Activated CD8-positive, alpha-beta T cell treated with anti-CD3 and anti-CD28 coated beads, Interleukin-2, amount 10 ng/mL, durations not matched to agents 7 days and 5 days (primary cell): ENCODE results near the gene PDE9A. TPM values are rescaled to one million over a fixed set of nuclear protein-coding genes. Genes with fewer than 3 reads are reported as not detected.

Experiments used
- ATAC-seq: fragments of 150-1000 bp; cut with Tn5 transposase; one replicate; pipeline ENCODE4 v1.10.0; 2021; ENCODE audit warnings: moderate library complexity
- CTCF ChIA-PET: fragments of 350-600 bp; sonication (Branson Sonifier 250); formaldehyde crosslinking; loops from one replicate; lab custom pipeline; 2021; ENCODE audit warnings: antibody characterized with exemption; lab: Charles Lee
- POLR2A ChIA-PET: fragments of 350-600 bp; sonication (Branson Sonifier 250); formaldehyde crosslinking; loops from one replicate; lab custom pipeline; 2021; ENCODE audit warnings: antibody characterized with exemption; lab: Charles Lee
- DNase-seq: peaks from one replicate; pipeline ENCODE4 v3.0.0-alpha.2; 2020
- H3K27ac Mint-ChIP-seq: one replicate; pipeline ENCODE4 v1.8.0; 2021; ENCODE audit warnings: mild to moderate bottlenecking, mixed read lengths
- H3K27me3 Mint-ChIP-seq: one replicate; pipeline ENCODE4 v1.8.0; 2021; ENCODE audit warnings: low read depth, mixed read lengths
- H3K36me3 Mint-ChIP-seq: one replicate; pipeline ENCODE4 v1.8.0; 2021; ENCODE audit warnings: low read depth, mixed read lengths
- H3K4me1 Mint-ChIP-seq: one replicate; pipeline ENCODE4 v1.8.0; 2021; ENCODE audit warnings: low read depth, mixed read lengths
- H3K4me3 Mint-ChIP-seq: one replicate; pipeline ENCODE4 v1.8.0; 2021; ENCODE audit warnings: mild to moderate bottlenecking, mixed read lengths
- H3K9me3 Mint-ChIP-seq: one replicate; pipeline ENCODE4 v1.8.0; 2022; ENCODE audit warnings: mixed read lengths; ENCODE audit not compliant: insufficient read depth
- total RNA-seq, 2 experiments: library from RNA; stranded (reverse); gene quantifications; one replicate each; pipeline ENCODE4 v1.2.3, GENCODE V29; 2021

Gene PDE9A
- total RNA-seq, 2 experiments from 2014 or later, result 8.3 to 10.8 TPM

DNA sequence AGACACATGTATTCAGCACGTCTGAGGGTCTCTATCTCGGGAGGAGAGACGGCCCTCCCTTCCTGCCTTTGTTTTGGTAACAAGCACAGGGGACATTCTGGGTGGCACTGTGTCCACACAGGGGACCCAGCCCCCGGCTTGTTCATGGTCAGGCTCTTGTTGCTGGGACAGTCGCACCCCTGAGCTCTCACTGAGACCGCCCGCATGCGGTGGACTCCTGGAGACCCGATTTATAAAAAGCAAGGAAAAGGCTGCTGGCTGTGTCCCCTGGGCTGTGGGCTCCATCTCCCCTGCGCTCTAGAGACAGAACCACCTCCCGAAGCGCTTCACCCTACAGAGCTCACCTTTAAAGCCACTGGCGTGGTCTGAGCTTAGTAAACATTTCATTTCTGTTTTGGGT, 122.5 kb downstream of the PDE9A start:
- ATAC-seq (no peak), DNase-seq (no peak)
- H3K9me3 Mint-ChIP-seq, result no peaks in the 10 kb centered on the region
- POLR2A ChIA-PET, result no interaction called here
- H3K36me3 Mint-ChIP-seq, result peaks cover 3% of the 10 kb centered on the region
- peaks cover 6% of the 10 kb centered on the region for H3K27me3 Mint-ChIP-seq
- H3K4me3 Mint-ChIP-seq, result no peak overlapping the region
- CTCF ChIA-PET, result no interaction called here
- no peak overlapping the region for H3K27ac Mint-ChIP-seq
- H3K4me1 Mint-ChIP-seq, result peaks cover under 1% of the 10 kb centered on the region

DNA sequence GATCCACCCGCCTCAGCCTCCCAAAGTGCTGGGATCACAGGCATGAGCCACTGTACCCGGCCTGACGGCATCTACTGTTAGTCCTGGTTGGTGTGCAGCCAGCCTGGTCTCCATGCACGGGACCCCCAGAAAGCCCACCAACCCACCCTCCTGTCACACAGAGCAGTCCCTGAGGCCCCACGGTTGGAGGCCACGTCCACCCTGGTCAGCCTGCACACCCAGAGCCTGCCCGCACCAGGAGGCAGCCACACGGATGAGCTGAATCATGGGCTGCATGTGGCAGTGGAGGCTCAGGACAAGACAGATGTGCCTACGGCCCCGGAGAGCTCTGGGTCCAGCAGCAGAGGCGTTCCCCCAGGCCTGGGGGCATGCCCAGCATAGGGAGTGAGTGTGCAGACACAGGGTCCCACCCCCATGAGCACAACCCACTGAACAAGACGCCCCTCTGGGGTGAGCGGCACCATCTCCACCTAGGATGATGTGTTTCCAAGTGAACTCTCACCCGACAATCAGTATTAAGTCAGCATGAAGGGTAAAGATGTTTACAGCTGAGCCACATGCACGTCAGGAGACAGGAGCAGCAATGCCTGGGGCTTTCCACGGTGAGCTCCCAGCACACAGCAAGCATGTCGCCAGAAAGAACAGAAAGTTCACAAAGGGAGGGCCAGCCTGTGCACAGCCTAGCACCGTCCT, 123.8 kb downstream of the PDE9A start:
- no peaks in the 10 kb centered on the region for H3K9me3 Mint-ChIP-seq
- no peak overlapping the region for H3K27ac Mint-ChIP-seq
- CTCF ChIA-PET, result no interaction called here
- ATAC-seq (no peak), DNase-seq (no peak)
- H3K36me3 Mint-ChIP-seq, result no peaks in the 10 kb centered on the region
- peaks cover 16% of the 10 kb centered on the region for H3K27me3 Mint-ChIP-seq
- POLR2A ChIA-PET, result no interaction called here
- H3K4me1 Mint-ChIP-seq, result peaks cover 12% of the 10 kb centered on the region
- no peak overlapping the region for H3K4me3 Mint-ChIP-seq

DNA sequence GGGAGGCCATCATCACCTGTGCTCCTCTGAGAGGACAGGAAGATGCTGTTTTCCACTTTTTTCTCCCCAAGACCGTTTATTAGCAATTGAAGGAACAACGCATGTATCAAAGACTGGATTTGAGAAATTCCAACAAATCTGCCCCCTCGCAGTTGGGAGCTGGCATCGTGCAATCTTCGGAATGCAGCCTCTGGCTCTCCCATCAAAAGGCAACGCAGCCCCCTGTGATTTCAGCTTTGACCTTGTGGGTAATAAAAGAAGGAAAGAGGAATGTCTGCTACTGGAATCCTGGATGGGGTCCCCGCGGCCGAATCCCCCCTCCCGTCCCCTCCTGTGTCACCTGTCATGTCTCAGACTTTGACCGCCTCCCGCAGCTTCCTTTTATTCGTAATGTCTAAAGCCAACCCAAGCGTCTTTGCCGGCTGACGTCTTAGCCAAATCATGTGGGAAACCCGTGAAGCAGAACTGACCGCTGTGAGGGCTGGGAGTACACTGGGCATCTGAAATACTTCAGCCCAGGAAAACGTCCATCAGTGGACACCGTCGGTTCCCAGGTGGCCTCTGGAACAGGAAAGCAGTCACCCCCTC, 124.4 kb downstream of the PDE9A start:
- ChIA-PET CTCF (no interaction called here), POLR2A (no interaction called here)
- no peaks in the 10 kb centered on the region for H3K36me3 Mint-ChIP-seq

DNA sequence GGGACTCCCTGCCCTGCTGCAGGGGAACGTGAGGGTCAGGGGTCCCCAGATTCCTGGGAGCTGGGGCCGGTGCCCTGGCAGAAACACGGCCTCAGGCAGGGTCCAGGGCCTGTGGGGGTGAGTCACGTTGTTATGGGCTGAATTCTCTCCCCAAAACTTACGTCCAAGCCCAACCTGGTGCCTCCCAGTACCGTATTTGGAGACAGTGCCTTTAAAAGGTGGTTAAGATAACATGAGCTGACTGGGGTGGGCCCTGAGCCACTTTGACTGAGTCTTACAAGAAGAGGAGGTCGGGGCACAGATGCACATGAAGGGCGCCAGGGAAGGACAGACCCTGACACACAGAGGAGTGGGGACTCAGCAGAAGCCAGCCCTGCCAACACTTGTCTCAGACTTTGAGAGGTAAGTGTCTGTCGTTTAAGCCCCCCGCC, 126.0 kb downstream of the PDE9A start:
- ChIA-PET CTCF (no interaction called here), POLR2A (no interaction called here)
- ATAC-seq (no peak), DNase-seq (no peak)
- H3K4me1 Mint-ChIP-seq, result peaks cover 33% of the 10 kb centered on the region
- H3K27me3 Mint-ChIP-seq, result peaks cover 22% of the 10 kb centered on the region
- no peak overlapping the region for H3K4me3 Mint-ChIP-seq
- no peaks in the 10 kb centered on the region for H3K9me3 Mint-ChIP-seq
- H3K36me3 Mint-ChIP-seq, result no peaks in the 10 kb centered on the region
- H3K27ac Mint-ChIP-seq, result no peak overlapping the region

More for the DNA sequence above, 124.4 kb downstream of the PDE9A start:
- no peak overlapping the region for H3K27ac Mint-ChIP-seq
- peaks cover 17% of the 10 kb centered on the region for H3K4me1 Mint-ChIP-seq
- H3K9me3 Mint-ChIP-seq, result no peaks in the 10 kb centered on the region
- ATAC-seq (no peak), DNase-seq (no peak)
- H3K27me3 Mint-ChIP-seq, result peaks cover 22% of the 10 kb centered on the region
- H3K4me3 Mint-ChIP-seq, result no peak overlapping the region

DNA sequence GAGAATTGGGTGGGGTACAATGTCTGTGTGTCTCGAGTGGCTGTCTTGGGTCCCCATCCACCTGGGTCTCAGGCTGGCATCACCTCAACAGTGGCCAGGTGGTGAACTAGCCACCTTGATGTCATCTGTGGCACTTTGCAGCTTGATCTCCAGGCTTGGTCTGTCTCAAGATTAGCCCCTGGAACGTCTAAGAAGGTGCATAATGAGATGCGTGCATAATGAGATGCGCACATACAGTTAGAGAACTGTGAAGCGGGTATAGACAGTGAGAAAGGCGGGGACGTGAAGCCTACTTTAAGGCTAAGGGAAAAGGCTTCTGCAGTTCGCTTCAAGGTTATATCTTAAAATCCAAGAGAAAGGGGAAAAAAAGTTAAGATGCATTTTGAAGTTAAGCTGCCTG, 127.2 kb downstream of the PDE9A start:
- no peak overlapping the region for H3K4me3 Mint-ChIP-seq
- POLR2A ChIA-PET, result no interaction called here
- H3K36me3 Mint-ChIP-seq, result no peaks in the 10 kb centered on the region
- DNase-seq (no peak), ATAC-seq (no peak)
- no peaks in the 10 kb centered on the region for H3K9me3 Mint-ChIP-seq
- H3K27ac Mint-ChIP-seq, result no peak overlapping the region
- CTCF ChIA-PET, result no interaction called here
- H3K27me3 Mint-ChIP-seq, result peaks cover 22% of the 10 kb centered on the region
- H3K4me1 Mint-ChIP-seq, result peaks cover 38% of the 10 kb centered on the region

DNA sequence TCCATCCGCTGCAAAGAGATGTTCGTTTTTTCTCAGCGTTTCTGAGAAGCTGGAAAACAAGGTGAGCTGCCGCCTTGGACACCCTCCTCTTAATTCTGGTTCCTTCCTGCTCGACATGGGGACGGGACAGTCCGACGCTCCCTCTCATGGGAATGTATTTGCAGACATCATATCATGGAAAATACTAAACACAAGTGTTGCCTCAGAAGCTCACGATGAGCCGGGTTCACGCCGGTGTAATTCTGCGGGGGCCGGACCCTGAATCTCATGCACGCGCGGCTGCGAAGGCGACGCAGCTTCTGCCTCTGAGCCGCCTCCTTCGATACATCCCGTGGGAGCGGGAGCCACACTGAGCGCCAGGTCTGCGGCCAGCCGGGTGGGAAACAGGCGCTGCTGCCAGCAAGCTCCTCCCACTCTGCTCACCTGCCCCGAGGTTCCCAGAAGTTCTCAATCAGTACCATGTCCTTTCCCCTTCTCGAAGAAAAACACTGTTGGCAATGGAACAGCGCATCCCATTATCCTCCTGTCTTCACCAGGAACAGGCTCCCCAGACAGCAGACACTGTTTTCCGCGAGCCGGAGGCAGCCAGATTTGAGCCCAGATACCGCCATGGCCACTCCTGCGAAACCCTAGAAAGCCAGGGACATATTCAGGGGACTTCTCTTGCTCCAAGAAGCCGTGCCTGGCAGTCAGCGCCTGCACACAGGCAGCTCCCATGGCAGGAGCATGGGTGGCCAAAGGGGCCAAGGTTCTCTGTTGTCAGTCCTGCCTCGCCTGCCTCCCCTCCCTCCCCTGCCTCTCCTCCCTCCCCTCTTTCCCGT, 127.9 kb downstream of the PDE9A start:
- ATAC-seq (no peak), DNase-seq (no peak)
- H3K27me3 Mint-ChIP-seq, result peaks cover 22% of the 10 kb centered on the region
- H3K4me3 Mint-ChIP-seq, result no peak overlapping the region
- H3K36me3 Mint-ChIP-seq, result no peaks in the 10 kb centered on the region
- ChIA-PET CTCF (no interaction called here), POLR2A (no interaction called here)
- peaks cover under 1% of the 10 kb centered on the region for H3K9me3 Mint-ChIP-seq
- peak overlapping the region; percentile 1 for H3K27ac Mint-ChIP-seq
- H3K4me1 Mint-ChIP-seq, result peaks cover 40% of the 10 kb centered on the region

DNA sequence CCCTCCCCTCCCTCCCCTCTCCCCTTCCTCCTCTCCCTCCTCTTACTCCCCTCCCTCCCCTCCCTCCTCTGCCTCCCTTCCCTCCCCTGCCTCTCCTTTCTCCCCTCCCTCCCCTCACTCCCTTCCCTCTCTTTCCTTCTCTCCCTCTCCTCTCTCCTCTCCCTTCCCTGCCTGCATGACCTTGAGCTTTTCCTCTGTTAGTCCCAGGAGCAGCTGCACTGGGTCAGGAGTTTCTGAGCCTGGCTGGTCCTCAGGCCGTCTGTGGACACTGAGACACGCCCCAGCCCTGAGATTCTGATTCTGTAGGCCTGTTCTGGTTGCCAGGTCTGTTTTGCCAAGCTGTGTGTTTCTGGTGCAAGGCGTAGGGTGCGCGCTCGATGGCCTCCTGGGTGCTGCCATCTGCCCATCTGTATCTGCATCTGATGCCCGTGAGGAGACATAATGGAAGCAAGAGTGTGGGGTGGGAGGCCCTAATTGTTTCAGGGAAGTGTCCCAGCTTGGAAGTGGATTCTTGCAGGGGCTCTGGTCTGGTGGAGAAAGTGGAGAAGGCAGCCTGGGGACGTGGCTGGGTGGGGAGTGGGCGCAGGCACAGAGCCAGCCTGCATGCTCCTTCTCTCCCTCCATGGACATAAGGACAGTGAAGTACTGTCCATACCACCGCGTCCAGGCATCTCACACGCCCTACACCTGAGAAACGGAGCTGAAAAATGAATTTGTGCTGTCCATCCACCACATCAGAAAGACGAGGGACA, 128.7 kb downstream of the PDE9A start:
- no peak overlapping the region for H3K4me3 Mint-ChIP-seq
- peaks cover 43% of the 10 kb centered on the region for H3K4me1 Mint-ChIP-seq
- POLR2A ChIA-PET, result interaction anchor here (2.0 kb wide), 1 partner anchor 35 kb away, joined by 6 read pairs; no protein-coding TSS in a partner anchor
- H3K27me3 Mint-ChIP-seq, result peaks cover 24% of the 10 kb centered on the region
- CTCF ChIA-PET, result interaction anchor here (1.4 kb wide), 1 partner anchor 188 kb away, joined by 3 read pairs; no protein-coding TSS in a partner anchor
- DNase-seq (no peak), ATAC-seq (no peak)
- H3K27ac Mint-ChIP-seq, result peak overlapping the region; percentile 2
- peaks cover 5% of the 10 kb centered on the region for H3K36me3 Mint-ChIP-seq
- H3K9me3 Mint-ChIP-seq, result peaks cover 8% of the 10 kb centered on the region

DNA sequence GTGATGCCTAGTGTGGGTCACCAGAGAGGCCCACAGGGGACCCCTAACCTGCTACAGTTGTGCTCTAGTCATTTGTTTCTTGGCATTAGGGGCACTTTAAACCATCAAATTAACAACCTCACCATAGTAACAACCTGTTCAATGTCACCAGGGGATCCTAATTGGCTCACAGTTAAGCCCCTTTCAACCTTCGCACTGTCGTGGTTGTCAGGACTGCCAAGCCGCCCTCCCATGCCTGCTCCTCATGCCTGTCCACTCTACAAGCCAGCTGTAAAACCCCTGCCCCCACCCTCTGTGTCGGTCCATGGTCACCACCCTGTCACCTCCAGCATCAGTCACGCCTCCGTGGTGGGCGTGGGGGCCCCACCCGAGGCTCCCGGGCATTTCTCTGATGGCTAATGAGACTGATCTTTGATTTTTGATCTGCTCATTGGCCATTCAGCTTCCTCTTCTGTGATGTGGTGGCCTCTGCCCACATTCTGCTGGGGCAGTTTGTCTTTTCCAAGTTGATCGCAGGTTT, 129.4 kb downstream of the PDE9A start:
- no peak for DNase-seq
- Mint-ChIP-seq H3K4me3 (no peak overlapping the region), H3K9me3 (peaks cover 8% of the 10 kb centered on the region), H3K36me3 (peaks cover 5% of the 10 kb centered on the region), H3K4me1 (peaks cover 43% of the 10 kb centered on the region), H3K27me3 (peaks cover 24% of the 10 kb centered on the region), H3K27ac (peak overlapping the region; percentile 98)
- ATAC-seq, result no peak
- POLR2A ChIA-PET, result interaction anchor here (2.0 kb wide), 1 partner anchor 36 kb away, joined by 6 read pairs; no protein-coding TSS in a partner anchor
- CTCF ChIA-PET, result interaction anchor here (1.4 kb wide), 1 partner anchor 189 kb away, joined by 3 read pairs; no protein-coding TSS in a partner anchor

DNA sequence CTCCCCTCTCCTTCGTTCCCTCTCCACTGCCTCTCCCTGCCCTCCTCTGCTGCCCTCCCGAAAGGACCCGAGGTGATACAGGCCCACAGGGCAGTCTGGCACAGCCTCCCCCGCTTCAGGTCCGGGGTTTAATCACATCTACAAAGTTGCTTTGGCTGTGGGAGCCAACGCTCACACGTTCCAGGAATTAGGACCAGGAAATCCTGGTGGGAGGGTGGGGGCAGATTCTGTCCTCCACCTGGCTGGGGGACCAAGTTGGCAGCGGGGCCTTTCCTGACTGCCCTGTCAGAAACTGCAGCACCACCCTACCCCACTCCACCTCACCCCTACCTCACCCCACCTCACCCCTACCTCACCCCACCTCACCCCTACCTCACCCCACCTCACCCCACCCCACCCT, 130.9 kb downstream of the PDE9A start:
- CTCF ChIA-PET, result interaction anchor here (1.0 kb wide), 1 partner anchor 49 kb away, joined by 4 read pairs; no protein-coding TSS in a partner anchor
- POLR2A ChIA-PET, result interaction anchor here (1.0 to 2.0 kb wide), 4 partner anchors 11 to 49 kb away, joined by 3 to 6 read pairs (median 3); no protein-coding TSS in a partner anchor
- H3K4me3 Mint-ChIP-seq, result peak overlapping the region; percentile 72
- DNase-seq (no peak), ATAC-seq (peak; percentile 48)
- H3K27ac Mint-ChIP-seq, result peak overlapping the region; percentile 98
- H3K36me3 Mint-ChIP-seq, result peaks cover 5% of the 10 kb centered on the region
- H3K9me3 Mint-ChIP-seq, result peaks cover 8% of the 10 kb centered on the region
- peaks cover 26% of the 10 kb centered on the region for H3K27me3 Mint-ChIP-seq
- peaks cover 43% of the 10 kb centered on the region for H3K4me1 Mint-ChIP-seq

DNA sequence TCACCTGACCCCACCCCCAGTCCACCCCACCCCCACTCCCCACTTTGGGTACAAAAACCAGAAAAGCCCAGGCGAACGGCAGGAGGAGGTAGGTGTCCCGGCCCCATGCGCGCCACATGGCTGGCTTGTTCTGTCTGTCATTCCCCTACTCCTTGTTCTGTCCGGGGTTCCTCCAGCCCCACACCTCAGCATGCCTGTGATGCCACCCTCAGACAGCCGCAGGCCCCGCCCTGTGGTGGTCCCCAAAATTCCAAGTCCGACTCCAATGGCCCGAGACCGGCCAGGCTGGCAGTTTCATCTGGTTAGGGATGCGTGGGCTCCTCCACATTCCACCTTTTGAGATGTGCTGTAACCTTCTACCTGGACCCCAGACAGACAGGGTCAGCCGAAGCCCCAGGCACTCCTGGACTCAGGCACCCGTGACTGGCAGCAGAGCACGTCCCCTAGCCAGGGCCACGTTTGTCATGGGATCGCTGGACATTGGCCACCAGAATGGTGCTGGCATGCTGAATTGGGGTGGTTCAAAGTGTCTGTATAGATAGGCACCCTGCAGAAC, 131.6 kb downstream of the PDE9A start:
- no peak for ATAC-seq
- Mint-ChIP-seq H3K9me3 (peaks cover 8% of the 10 kb centered on the region), H3K27ac (peak overlapping the region; percentile 86), H3K27me3 (peaks cover 26% of the 10 kb centered on the region), H3K4me1 (peaks cover 43% of the 10 kb centered on the region), H3K4me3 (no peak overlapping the region), H3K36me3 (peaks cover 5% of the 10 kb centered on the region)
- CTCF ChIA-PET, result no interaction called here
- POLR2A ChIA-PET, result no interaction called here
- DNase-seq, result no peak
